GM23338 (cell line): ENCODE data around the gene ZBTB20.

Experiments used
- POLR2AphosphoS5 ChIP-seq: IDR thresholded peaks from 2 replicates; pipeline ENCODE4 v1.6.1; 2016; ENCODE audit warnings: antibody characterized with exemption, low read depth
- STAT1 ChIP-seq: IDR thresholded peaks from one replicate; pipeline ENCODE4 v1.6.1; 2016; ENCODE audit warnings: antibody characterized with exemption; ENCODE audit not compliant: unreplicated experiment
- TF ChIP-seq, protein P1 (sequence below), 2 experiments: fragments of 200-600 bp in 1 of 2; sonication (generic) in 1 of 2; conservative IDR thresholded peaks; 2 replicates each; pipeline versions ENCODE4 v1.5.1 to v1.6.1; 2016 to 2017; ENCODE audit warnings: antibody characterized with exemption in 2 of 2, low read depth in 2 of 2, mild to moderate bottlenecking in 2 of 2, moderate library complexity in 1 of 2

DNA sequence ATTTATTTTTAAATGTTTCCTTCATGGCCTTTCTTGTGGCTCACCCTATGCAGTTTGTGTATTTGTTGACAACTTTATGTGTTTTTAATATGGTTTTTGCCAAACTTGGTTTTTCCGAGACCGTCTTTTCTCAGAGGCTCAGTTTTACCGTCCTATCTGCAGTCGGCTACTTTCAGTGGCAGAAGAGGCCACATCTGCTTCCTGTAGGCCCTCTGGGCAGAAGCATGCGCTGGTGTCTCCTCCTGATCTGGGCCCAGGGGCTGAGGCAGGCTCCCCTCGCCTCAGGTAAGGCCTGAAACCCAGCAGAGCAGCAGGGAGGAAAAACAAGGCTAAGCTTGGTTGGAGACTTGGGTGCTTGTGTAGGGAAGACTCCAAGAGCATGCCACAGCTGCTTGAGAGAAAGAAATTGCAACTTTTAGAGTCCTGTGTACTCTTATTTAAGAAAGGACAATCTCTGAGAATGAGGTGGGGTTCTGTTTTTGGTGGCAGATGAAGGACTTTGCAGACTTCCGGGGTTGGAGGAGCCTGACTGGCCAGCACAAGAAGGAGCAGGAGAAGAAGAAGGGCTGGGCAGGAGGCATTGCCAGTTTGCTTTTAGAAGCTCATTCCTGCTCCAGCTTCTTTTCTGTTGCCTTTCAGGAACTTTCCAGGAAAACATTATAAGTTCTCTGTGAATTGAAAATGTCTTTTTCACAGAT lies 853.1 kb downstream of the ZBTB20 start, which contains the start of gene TIGIT:
- TF ChIP-seq, protein P1, sequence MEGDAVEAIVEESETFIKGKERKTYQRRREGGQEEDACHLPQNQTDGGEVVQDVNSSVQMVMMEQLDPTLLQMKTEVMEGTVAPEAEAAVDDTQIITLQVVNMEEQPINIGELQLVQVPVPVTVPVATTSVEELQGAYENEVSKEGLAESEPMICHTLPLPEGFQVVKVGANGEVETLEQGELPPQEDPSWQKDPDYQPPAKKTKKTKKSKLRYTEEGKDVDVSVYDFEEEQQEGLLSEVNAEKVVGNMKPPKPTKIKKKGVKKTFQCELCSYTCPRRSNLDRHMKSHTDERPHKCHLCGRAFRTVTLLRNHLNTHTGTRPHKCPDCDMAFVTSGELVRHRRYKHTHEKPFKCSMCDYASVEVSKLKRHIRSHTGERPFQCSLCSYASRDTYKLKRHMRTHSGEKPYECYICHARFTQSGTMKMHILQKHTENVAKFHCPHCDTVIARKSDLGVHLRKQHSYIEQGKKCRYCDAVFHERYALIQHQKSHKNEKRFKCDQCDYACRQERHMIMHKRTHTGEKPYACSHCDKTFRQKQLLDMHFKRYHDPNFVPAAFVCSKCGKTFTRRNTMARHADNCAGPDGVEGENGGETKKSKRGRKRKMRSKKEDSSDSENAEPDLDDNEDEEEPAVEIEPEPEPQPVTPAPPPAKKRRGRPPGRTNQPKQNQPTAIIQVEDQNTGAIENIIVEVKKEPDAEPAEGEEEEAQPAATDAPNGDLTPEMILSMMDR (conservative IDR thresholded peaks at IDR 0.05; ENCODE audit: low read depth in 2 of 2), result no peak
- no peak for TF ChIP-seq STAT1
- no peak for TF ChIP-seq POLR2AphosphoS5
